Muscle of back (tissue), 11 donors: Measurements from ENCODE around the gene CPNE4. TPM values are rescaled to one million over a fixed set of nuclear protein-coding genes. Genes with fewer than 3 reads are reported as not detected.

Experiments used
- DNase-seq, 3 donors: peaks; one replicate each; pipeline versions ENCODE4 v3.0.0 to v3.0.0-alpha.2; 2013
- polyA plus RNA-seq, 10 donors: library from polyadenylated mRNA; unstranded; fragments of 120-200 nt; gene quantifications; one replicate each; pipeline ENCODE4 v1.2.1, GENCODE V29; 2013; ENCODE audit not compliant: insufficient read length in 10 of 10

Gene CPNE4
- polyA plus RNA-seq, 10 donors, result 0.11 to 1.3 (median 0.34) TPM; not detected in 2

DNA sequence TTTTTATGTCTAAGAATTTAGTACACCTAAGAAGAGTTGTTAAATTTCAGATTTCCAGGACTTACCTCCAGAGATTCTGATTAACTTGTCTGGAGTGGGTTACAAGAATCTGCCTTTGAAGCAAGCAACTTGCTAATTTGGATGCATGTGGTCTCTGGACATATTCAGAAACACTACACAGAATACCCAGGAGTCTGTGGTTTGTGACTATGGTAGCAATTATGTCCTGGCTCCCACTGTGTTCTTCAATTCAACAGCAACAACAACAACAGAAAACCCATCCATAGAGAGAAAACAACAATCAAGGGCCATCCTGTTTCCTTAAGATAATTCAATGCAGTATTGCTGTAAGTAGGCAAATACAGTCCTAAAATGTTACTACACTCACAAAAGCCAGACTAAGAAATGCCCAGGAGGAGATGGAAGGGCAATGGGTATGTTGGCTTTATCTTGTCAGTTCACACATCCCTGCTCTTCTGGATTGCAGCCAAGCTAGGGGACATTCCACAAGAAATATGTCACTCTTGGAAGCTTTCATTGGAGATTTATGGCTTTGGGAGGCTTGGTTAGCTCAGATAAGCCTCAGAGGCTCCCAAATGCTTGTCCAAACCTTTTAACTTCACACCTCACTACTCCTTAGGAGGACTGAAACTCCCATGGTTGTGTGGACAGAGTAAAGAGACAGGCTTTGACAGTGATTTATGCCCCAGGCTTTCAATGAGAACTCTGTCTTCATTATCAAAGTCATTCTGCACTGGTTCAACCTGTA is 432.6 kb downstream of the CPNE4 start:
- no peak for DNase-seq

DNA sequence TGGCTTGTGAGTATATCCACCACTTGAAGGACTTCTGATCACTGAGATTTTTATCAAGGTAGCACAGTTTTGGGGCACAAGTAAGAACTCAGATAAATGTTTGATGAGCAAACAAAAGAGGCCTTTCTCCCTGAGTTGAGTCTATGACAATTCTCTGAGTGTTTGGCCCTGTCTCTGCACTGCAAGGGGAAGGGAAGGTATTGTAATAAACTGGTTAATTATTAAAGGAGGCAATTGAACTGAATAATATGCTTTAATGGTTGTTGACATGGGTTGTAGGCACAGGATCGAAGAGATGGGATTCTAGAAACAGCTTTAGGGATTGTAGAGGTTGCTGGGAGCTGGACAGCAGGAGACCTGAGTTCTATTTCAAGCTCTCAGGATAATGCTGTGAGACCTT is 437.0 kb downstream of the CPNE4 start:
- no peak for DNase-seq

DNA sequence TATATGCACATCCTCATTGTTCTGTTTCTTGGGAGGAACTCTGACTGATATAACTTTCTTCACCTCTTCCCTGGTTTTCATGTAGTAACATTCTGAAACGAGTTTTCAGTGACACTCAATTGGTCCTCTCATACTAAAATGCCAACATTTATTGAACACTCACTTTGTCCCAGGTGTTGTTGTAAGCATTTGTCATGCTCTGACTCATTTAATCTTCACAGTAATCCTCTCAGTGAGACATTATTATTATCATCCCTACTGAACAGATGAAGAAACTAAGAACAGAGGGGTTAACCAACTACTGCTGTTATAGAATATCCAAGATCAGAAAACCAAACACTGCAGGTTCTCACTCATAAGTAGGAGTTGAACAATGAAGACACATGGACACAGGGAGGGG is 437.9 kb downstream of the CPNE4 start:
- DNase-seq, result no peak

DNA sequence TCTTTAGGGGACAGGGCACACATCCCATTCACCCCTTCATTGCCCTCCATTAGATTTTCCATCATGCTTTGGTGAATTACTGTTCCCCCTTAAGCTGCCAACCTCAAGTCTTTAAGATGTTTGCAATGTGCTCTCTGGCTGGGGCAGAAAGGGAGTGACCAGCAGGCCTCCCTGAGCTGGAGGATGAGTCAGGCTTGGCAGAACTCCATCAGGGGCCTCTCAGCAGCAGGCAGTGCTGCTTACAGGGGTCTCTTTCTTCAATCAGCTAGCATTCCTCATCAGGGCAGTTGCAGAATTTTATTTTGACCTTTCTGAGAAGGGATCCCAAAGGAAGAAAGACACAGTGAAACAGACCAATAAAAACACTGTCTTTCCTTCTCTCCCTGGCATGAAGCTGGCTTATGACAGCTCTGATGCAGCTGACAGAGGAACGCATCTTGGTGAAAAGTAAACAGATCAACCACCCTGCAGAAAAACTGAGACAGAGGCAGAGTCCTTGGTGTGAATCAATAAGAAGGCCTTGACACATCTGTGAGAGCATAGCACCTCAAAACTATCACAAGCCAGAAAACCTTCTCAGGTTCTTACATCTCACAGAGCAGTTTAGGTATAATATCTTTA is 443.3 kb downstream of the CPNE4 start:
- peak; percentile 33 to 66 (median 38) for DNase-seq

DNA sequence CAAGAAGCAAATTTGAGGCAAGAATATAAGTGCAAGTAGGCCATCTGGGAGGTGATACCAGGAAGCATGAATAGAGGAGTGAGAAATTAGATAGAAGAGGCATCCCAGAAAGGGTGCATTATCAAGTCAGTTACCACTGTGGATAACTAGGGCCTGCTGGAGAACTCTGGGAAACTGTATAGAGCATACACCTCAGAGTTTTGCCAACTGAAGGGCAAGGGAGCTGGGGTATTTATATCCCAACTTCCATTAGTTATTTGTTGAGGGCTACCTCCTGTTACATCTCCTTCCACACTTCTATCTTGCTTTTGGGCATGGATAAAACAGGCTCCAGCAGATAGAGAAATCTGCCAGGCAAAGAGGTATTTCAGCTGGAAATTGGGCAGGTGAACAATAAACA is 448.5 kb downstream of the CPNE4 start:
- no peak for DNase-seq

DNA sequence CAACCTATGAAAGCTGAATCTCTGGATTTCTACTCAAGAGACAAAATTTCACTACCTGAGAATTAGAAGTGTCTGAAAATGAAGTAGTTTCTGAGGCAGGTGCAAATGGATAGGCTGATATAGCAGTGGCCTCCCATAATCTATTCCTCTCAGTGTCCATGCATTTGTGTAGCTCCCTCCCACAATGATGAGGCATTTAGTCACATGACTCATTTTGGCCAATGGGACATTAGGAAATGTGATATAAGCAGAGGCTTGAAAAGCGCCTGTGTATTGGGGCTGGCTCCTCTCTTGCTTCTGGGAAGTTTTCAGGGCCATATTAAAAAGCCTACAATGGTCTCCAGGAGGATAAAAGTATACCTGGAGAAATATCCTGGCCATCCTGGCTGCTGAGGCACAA is 452.4 kb downstream of the CPNE4 start:
- no peak for DNase-seq

DNA sequence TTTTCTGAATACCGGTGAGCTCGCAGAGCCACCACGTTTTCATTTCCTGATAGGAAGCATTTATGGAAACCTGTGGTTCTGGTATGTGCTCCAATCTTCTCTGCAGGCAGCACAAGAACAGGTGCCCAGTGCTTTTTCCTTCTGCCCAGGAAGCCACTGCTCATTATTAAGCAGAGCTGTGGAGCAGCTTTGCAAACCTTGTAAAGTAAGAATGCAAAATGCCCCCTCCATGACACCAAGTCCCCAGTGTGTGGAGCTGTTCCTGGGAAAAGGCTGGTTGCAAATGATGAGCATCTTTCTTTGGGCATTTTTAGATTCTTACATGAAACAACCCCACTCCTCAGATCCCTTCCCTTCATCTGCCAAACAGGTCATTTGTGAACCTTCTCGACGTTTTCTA is 466.4 kb downstream of the CPNE4 start:
- DNase-seq, result no peak

DNA sequence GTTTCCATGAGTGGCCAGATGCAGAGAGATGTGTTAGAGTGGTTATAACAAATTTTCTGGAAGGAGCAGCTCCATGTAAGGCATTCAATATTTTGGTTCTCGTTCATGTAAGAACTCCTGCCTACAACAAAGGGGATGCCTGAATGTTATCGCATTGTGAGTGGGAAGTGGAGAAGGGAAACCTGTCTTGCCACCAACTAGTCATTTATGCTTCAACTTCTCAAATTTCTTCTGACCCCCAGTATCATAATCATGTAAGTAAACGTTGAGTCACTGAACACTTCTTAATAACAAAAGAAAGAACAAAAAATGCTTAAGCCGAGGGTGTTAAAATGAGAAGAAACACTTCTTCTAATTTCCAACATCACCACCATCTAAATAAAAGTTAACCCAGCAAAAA is 470.0 kb downstream of the CPNE4 start:
- DNase-seq, result no peak

DNA sequence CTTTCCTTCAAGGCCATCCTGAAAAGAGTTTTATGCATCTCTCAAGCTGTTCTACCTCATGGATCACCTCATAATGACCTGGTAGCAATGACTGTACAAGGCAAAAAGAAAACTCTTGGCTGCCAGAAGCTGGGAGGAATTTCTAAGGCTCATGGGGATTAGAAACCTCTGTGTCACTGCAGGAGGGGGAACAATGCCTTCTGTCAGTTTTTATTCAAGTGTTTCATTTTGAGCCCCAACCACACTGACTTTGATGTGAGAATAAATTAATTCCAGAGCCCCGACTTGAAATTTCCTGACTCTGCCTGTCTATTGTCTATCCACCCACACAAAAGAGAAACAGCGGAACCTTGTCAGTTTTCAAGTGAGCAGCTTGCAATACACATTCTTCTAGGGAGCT is 473.3 kb downstream of the CPNE4 start:
- DNase-seq, result peak in 1 of 3 donors; percentile 22

DNA sequence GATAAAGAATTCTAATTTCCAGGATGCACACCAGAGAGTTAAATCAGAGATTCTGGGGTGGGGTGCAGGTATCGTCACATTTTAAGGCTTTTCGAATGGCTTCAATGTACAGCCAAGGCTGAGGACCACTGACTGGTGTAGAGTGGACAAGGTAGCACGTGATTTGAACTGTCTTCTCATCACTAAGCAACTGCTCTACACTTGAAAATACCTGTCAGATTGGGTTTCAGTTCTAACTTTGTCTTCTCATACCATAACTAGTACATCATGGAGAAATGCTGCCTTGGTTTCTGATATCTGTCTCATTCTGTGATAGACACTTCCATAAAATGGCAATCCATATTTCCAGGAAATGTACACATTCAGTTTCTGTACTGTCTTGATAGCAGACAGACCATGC is 474.0 kb downstream of the CPNE4 start:
- DNase-seq, result no peak

DNA sequence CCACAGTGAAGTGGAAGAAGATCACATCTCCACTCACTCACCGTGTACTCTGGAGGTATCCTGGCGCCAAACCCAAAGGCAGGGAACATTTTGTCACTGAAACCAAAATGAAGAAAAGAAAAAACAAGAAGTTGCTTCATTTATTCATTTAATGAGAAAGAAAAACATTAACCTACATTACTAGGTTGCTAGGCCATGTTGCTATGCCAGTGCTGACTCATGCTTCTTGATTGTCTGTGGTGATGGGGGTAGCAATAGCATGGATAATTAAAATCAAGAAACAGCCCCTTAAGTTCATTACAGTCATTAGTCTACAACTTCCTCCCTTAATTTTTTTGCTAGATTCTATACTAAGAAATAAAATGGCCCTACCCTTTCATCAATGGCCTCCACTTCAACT is 479.4 kb downstream of the CPNE4 start:
- DNase-seq, result no peak

DNA sequence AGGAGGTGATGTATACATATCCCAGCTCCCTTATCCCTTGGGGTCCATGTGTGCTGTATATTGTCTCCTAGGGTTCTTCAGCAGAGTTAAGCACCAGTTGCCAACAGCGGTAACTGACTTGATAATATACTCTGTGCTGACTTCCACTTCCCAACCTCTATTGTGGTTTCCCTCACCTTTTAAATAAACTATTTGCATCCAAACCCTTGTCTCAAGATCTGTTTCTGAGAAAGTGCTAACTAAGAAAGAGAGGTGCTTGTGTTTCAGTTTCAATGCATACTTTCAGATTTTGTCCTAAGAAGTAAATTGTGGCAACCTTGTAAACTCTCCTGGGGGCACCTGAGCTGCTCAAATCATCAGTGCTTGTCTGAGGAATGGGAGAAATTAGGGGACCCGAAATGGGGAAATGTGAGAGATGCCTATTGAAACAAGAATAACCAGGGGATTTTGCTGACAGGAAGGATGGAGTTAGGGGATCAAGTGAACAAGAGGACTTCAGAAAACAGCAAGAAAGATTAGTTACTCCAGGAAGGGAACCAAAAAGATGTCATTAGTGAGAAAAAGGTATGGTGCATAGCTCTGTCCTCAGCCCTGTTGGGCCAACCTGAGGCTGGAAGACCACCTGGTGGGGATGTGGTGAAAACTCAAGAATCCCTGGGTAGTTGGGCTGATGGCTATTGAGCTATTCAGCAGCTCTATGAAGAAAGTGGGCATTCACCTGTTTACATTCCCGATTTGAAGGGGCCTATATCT is 481.1 kb downstream of the CPNE4 start:
- DNase-seq, result no peak

DNA sequence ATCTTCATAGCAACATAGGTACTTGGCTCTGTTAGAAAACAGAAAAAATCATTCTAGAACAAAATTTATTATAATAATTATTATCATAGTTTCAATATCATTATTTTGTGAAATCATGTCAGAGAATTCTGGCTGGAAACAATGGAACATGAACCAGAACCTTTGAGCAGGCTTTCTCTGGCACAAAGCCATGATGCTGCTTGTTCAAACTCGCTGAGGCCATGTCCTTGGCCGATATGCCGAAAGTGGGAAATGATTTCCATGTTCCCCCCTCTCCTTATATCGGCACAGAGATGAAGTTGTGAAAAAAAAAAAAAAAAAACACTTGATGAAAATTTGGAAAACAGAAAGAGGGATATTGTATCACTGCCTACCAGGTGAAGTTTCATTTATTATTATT is 483.1 kb downstream of the CPNE4 start:
- no peak for DNase-seq

DNA sequence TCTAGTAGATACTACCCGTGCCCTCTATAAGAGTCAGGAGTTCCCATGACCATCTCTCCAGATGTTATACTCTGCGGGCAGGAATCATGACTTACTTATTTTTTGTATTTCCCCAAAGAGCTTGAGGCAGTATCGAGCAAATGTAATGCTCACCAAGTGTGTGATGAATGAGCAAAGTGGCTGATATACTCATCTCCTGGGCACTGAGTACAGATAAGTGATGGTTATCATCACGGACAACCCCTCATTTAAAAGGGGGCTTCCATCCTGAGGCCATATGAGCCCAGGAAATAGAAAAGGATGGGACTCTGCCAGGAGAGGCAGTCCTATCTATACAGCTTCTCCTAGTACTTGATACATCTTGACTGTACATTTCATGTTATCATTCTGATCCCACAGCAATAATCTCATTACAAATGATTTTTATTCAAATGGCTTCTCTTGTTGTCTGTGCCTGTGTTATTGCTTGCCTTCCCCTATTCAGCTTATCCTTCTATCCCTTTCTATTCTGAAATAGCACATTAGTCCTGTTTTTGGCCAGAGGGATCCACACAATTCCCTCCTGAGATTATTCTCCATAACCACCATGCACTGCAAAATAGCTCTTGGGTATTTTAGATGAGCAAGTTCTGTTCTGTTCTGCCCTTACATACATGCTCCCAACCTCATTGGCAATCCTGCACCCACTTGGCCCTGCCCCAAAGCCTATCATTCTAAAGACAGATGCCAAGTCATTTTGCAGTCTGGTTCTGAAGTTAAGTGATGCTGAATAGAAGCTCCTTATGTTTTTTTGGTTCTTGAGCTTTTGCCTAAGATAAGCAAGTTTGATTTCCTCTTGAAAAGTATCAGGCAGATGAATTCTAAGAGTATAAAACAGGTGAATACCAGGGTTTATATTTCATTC is 484.0 kb downstream of the CPNE4 start:
- DNase-seq, result no peak

DNA sequence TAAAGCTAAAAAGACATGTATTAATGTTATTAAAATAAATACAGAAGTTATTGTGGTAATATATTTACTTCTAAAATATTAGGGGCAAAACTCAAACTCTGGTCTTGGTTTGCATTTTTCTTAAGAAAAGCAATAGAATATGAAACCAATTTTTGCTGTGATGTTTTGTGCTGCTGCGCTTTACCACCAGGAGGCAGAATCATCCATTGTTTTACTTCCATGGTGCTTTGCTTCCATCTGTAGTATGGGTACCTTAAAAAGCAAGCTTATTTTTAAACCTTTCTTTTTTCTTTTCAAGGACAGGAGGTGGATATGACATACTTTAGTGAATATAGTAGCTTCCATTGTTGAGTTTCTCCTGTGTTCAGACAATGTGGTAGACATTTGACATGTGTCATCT is 485.5 kb downstream of the CPNE4 start:
- no peak for DNase-seq

DNA sequence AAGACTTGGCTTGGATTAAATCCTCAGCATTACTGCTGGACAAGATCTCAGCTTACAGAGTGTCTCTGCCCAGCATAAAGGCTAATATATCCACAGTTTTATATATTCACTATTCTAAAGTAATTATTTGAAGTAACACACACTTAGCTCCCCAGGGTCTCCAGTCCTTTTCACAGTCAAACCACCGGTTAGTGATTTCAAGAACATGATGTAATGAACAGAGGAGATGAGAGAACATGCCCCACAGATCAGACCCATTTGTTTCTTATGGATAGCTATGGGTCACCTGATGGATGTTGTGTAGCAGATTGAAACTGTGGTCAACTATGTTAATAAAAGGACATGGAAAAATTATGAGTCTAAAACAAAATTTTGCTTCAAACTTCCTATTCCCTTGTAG is 487.2 kb downstream of the CPNE4 start:
- no peak for DNase-seq

DNA sequence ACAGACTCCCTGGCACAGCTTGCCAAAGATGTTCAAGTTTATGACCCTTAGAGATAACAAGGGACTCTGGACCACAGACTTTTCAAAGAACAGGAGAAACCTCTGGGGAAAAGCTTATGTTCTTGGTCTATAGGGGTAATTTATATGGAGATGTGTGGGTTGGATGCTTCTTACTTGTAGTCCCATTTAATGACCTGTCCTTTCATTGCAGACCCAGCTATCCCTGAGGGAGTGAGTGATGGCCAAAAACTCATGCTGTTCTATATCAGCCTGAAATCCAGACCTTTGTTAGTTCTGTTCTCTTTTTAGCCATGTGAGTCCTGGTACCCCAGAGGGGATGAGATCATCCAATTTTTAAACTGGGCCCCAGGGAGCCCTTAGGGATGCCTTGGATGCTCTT is 488.4 kb downstream of the CPNE4 start:
- DNase-seq, result no peak

DNA sequence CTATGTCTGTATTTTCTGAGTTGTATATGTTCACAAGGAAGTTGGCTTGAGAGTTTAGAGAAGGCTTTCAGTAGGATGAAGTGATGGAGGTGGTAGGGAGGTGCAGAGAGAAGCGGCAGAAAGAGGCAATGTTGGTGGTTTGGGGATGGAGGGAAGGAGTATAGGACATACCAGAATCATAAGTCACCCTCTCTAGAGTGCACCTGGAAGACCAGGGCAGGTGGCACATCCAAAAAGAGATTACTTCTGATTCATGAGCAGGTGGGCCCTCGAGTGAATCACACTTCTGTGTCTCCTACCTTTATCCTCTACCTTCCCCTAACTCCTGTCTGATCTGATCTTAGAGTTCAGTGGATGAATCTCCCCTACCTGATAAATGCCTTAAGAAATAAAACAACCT is 490.3 kb downstream of the CPNE4 start:
- DNase-seq, result no peak

DNA sequence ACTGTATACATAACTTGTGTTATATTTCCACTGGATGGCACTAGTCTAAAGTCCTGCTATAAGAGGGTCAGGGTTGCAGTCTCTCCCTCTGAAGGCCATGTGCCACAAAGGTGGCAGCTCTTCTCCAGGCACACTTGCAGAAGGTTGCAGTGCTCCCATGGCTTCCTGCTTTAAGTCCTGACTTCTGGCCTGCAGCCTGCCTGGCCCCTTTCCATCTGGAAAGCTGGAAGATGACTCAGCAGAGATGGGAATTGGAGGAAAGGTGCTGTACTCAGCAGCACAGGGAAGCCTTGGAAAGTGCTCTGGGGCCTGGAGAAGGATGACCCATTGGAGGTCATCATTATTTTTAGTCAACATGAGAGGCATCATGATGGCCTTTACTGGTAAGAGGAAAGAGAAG is 491.1 kb downstream of the CPNE4 start:
- DNase-seq, result peak; percentile 63 to 75 (median 70)

DNA sequence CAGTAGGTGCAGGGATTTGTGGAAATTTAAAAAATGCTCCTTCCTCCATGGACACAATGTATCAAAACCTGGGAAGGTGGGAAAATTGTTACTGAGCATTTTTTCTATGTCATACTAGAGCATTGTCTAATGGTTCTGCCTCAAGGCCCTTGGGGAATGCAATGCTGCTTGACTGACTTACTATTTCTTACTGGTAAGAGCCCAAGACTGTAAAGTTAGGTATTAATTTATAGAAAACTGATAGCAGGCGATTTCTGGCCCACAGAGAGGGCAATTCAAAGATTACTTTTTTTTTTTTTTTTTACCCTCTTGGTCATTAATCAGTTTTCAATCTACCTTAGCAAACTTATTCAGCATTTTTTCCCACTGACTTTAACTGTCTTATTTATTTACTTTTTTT is 493.5 kb downstream of the CPNE4 start:
- DNase-seq, result no peak

DNA sequence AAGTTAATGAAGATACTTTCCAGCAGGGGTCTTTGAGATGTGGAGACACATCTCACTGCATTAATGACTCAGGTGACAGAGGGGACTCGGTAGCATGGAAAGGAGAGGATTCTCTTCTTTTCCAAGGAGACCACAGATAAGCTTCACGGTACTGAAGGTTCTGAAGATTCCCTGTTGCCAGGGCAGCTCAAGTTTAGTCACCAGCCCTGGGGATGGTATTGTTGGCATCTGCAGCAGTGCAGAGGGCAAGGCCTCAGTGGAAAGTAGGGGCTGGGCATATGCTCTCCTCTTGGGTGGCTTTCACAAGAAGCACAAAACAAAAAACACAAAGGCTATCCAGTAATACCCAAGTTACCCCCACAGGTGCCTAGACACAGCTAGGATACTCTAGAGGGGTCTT is 494.0 kb downstream of the CPNE4 start:
- no peak for DNase-seq

DNA sequence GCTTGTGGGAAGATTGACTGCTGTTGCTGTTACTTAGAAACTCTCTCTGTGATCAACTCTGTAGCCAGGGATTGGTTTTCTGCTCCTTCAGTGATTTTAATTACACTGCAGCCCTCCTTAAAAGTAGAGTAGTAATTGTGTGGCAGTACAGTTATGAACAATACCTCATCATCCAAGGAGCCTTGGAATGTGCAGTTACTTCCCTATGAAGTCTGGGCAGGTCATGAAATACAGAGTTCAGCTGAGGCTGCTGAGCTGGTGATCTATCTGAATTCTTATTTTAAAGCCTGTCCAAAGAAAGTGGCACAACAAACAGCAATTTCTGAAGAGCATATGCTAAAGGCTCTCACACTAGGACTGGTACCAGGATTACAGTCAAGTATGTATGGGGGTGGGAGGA is 494.7 kb downstream of the CPNE4 start:
- DNase-seq, result no peak
